Fibroblast of peridontal ligament (primary cell): ENCODE results near the gene GRB7.

Experiments
- DNase-seq: peaks from one replicate; pipeline ENCODE4 v3.0.0-alpha.2; 2010; ENCODE audit errors: extremely low read depth

GRB7 gene

GRCh38 chr17:39772987-39773934 lies 35.5 kb downstream of the GRB7 start:
- no peak for DNase-seq

GRCh38 chr17:39774047-39774446 lies 36.3 kb downstream of the GRB7 start:
- no peak for DNase-seq

GRCh38 chr17:39775031-39775430 lies 37.3 kb downstream of the GRB7 start:
- DNase-seq = no peak

- no peak for DNase-seq
Observed at GRCh38 chr17:39776252-39776651, 38.5 kb downstream of the GRB7 start.

GRCh38 chr17:39777534-39778365 lies 40.0 kb downstream of the GRB7 start:
- no peak for DNase-seq

- no peak for DNase-seq
Observed at GRCh38 chr17:39781031-39781860, 43.5 kb downstream of the GRB7 start.

GRCh38 chr17:39781861-39782213 lies 44.1 kb downstream of the GRB7 start:
- DNase-seq = no peak

- no peak for DNase-seq
Observed at GRCh38 chr17:39782481-39782880, 44.7 kb downstream of the GRB7 start.

- no peak for DNase-seq
Observed at GRCh38 chr17:39782980-39783379, 45.2 kb downstream of the GRB7 start.

- no peak for DNase-seq
Observed at GRCh38 chr17:39787041-39787440, 49.3 kb downstream of the GRB7 start.

GRCh38 chr17:39787743-39788484 lies 50.2 kb downstream of the GRB7 start:
- DNase-seq = no peak

- DNase-seq = no peak
Observed at GRCh38 chr17:39791111-39791992, 53.6 kb downstream of the GRB7 start.

- DNase-seq = no peak
Observed at GRCh38 chr17:39792526-39793221, 54.9 kb downstream of the GRB7 start.

- DNase-seq = no peak
Observed at GRCh38 chr17:39793301-39793872, 55.6 kb downstream of the GRB7 start.

- DNase-seq = no peak
Observed at GRCh38 chr17:39794249-39794970, 56.7 kb downstream of the GRB7 start.
